Right ventricle myocardium superior (tissue), 1 donor: ENCODE data around the gene CST4. TPM values are rescaled to one million over a fixed set of nuclear protein-coding genes. Genes with fewer than 3 reads are reported as not detected.
"Not testable (repeated sequence)": the region's sequence is repeated elsewhere in the genome, so short reads cannot be mapped to it uniquely, and the experiment has no call there.

Experiments used
- ATAC-seq: fragments of 200-7000 bp; cut with Tn5 transposase; one replicate; pipeline ENCODE4 v1.9.1; 2020; ENCODE audit warnings: mild to moderate bottlenecking; ENCODE audit not compliant: poor library complexity
- DNase-seq: peaks from one replicate; pipeline ENCODE4 v3.0.0-alpha.2; 2020
- intact Hi-C: fragments of 100-400 bp; cut with DNase I; formaldehyde crosslinking; loops from one replicate; pipeline ENCODE4 v1.11.2; 2022
- long read RNA-seq: library from polyadenylated mRNA; unstranded; transcript quantifications from one replicate; pipeline ENCODE4 v2.0.0, GENCODE V29; 2021
- total RNA-seq: library from RNA; stranded (reverse); fragmentation: NEBNext Ultra II Directional; extraction: Animal tissue kit (Norgen Biotek cat#: 25700); gene quantifications from one replicate; pipeline ENCODE4 v1.2.1, GENCODE V29; 2021
- donor health status: DM: no; HTN: yes; CAD: no; lungs with severe emphysema.

Gene CST4
- total RNA-seq = not detected
- long read RNA-seq = 0 reads

DNA sequence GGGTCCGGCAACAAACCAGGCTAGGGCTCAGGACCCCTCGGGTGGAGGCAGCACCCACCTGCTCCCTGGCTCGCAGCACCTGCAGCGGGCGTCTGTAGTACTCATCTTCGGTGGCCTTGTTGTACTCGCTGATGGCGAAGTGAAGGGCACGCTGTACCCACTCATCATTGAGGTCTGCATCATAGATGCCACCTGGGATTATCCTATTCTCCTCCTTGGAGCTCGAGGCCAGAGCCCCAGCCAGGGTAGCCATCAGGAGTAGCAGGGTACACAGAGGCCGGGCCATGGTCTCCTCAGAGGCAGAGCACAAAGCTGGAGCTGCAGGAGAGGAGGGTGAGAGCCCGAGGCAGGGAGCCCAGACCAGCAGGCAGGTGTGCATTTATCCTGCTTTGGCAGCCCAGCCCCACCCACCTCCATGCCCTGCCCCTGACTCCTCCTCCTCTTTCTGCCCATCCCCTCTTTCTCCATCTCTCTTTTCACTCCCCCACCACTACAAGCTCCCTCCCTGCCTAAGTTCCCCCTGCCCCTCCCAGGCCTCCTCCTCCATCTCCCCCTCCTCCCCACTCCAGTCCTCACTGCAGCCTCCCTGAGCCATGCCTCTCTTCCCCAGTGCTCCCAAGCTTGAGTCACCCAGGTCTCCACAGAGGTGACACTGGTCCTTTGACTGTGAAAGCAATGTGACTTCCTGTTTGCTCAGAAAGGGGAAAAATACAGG is at the start of gene CST4:
TSS of gene CST4 (minus strand) at position 355 of the 715 bp plus-strand sequence. CDS start at position 286, 69 bp downstream.
- ATAC-seq, DNase-seq, intact Hi-C loops: not testable (repeated sequence)

DNA sequence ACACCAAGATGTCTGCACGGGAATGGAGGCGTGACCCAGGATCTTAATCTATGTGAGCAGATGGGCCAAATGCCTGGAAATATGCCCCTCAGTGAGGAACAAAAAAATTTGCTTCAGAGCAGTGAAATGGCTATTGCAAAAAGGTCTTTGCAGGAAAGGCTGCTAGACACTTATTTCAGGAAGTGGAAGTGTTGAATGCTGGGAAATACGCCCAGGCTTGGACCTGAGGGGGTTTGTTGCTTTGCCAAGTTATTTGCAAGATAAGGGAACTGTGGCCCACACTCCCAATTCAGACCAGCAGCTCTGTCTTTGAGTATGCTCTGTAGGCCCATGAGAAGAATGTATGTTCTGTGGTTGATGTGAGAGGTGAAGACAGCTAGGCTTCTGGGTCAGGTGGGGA is 46.6 kb upstream of the CST4 start:
- ATAC-seq, DNase-seq, intact Hi-C loops: not testable (repeated sequence)

DNA sequence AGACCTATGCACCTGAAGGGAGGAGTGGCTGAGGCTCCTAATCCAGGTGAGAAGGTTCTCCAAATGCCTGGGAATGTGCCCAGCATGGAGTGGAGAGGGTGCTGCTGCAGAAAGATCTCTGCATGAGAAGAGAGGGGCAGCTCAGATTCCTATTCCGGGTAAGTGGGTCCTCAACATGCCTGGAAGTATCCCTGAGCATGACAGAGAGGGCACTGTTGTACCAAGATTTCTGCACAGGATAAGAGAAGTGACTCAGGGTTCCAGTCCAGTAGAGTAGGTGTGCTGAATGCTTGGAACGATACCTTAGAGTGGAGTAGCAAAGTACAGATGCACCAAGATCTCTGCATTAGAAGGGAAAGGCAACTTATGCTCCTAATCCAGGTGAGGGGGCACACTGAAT is 46.1 kb upstream of the CST4 start:
- DNase-seq, ATAC-seq, intact Hi-C loops: not testable (repeated sequence)

DNA sequence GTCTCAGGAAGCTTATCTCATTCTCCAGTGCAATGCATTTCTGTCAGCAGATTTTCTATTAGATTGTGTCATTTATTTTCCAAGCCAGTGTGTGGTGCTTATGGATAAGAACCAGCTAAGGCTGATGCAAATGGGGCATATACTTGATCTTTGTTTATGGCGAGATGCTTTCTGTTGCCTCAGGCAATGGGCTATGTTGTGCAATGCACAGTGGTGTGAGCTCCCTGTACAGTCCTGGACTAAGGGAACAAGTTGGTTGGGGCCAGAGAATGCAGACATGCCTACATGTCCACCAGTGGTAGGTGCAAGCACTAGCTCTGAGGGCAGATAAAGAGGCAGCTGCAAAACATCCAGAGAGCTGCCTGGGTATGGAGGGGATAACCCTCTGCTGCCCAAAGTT is 45.6 kb upstream of the CST4 start:
- intact Hi-C loops = not testable (repeated sequence)

DNA sequence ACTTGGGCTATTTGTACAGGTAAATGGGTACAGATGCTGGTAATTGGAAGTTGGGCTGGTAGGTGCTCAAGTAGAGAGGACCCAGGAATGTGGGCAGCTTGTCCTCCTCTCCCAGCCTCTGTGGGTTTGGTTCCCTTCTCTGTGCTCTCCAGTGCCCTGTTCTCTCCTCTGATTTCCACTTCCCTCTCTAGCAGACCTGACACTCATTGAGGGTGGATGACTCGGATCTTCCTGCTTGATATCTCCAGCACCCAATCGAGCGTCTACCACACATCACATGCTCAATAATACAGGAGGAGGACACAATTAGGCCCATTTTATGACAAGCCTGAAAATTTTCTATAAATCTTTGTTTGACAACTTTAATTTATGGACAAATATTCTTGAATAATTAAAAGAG is 38.2 kb upstream of the CST4 start:
- DNase-seq (no peak), ATAC-seq (no peak)
- intact Hi-C loops = no loop called here

More for the DNA sequence above, 45.6 kb upstream of the CST4 start:
- not testable (repeated sequence) for ATAC-seq, DNase-seq

GRCh38 chr20:23725102-23725501 is 36.3 kb upstream of the CST4 start:
- DNase-seq (no peak), ATAC-seq (no peak)
- intact Hi-C loops = no loop called here

DNA sequence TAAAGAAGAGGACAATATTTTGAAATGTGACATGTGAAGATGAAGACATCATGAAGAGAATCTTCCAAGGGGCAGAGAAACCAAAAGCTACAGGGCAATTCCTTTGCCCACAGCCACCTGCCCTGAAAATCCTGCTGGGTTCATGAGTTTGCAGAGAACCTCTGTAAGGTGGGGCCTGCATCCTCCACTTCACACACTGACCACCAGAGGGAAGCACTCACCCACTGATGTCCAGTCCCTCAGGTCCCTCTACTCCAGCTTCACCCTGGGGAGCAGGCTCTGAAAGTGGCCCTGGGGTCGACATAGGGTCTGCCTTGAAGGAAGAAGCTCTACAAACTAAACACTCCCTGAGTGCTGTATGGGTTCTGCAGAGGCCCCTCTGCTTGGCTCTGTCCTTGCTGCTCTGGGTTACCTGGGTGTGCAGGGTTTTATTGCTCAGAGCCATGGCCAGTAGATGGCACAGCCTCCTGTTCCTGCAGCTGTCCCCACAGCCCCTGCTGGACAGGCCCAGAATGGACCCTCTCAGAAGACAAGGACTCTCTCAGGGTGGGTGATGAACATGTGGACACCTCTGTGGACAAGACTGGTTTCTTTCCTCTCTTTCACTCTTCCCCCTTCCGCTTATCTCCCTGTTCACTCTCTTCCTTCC is 34.9 kb upstream of the CST4 start:
- intact Hi-C loops, ATAC-seq: not testable (repeated sequence)
- DNase-seq = peak; percentile 41

- intact Hi-C loops, DNase-seq, ATAC-seq: not testable (repeated sequence)
These were observed 34.0 kb upstream of the CST4 start for GRCh38 chr20:23722851-23723250.

DNA sequence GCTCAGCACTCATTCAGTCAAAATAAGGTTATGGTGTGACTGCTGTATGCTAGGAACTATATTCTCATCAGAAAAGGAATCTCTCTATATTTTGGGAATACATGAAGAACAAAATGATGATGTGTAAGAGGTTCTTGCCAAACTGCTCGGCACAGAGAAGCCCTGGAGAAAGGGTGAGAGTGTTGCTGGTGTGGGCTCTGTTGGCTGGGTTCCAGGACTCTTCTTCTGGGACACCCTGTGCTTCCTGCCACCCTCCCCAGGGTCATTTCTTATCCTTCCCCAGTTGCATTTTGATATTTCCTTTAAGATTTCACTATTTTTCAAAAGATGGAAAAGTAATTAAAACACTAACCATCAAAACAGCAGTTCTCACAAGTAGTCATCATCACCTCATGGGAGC is 33.1 kb upstream of the CST4 start:
- intact Hi-C loops = no loop called here
- DNase-seq (no peak), ATAC-seq (peak; percentile 48)

GRCh38 chr20:23719351-23719750 is 30.5 kb upstream of the CST4 start:
- ATAC-seq, intact Hi-C loops, DNase-seq: not testable (repeated sequence)

GRCh38 chr20:23711778-23712177 is 22.9 kb upstream of the CST4 start:
- intact Hi-C loops, DNase-seq, ATAC-seq: not testable (repeated sequence)

- intact Hi-C loops = no loop called here
- DNase-seq = no peak
- no peak for ATAC-seq
These were observed 21.9 kb upstream of the CST4 start for GRCh38 chr20:23710771-23711170.

DNA sequence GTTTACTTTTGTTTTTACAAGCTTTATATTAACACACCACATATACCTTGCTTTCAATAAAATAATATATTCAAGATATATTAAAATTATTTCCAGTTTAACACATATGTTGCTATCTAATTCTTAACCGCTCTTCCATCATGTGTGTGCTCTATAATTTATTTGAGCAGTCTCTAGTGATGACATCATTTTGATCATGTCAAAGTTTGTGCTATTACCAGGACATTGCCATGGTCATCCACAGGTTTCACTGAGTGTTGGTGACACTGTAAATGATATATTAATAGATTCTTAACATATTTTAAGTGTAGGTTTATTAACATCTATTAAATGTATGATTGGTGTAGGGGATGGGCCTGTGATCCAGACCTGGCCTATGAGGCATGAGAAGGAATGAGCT is 17.1 kb upstream of the CST4 start:
- no peak for DNase-seq
- intact Hi-C loops = no loop called here
- no peak for ATAC-seq

GRCh38 chr20:23702021-23702420 is 13.2 kb upstream of the CST4 start:
- intact Hi-C loops = no loop called here
- ATAC-seq = no peak
- no peak for DNase-seq

DNA sequence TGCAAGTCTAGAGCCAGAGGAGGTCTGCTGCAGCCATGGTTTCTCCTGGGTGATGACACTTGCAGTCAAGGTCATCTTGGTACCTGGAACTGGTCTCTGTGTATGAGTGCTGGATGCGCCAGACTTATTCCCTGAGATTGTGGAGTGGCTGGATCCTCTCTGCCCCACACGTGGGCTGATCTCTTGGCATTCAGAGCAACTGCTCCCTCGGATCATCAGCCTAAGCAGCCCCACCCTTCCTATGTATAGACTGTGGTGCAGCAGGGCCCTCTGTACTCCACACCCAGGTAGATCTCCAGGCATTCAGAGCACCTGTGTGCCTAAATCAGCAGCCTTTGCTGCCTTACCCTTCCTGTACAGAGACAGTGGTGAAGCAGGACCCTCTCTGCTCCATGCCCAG is 12.1 kb upstream of the CST4 start:
- no peak for ATAC-seq
- intact Hi-C loops = no loop called here
- DNase-seq = no peak

DNA sequence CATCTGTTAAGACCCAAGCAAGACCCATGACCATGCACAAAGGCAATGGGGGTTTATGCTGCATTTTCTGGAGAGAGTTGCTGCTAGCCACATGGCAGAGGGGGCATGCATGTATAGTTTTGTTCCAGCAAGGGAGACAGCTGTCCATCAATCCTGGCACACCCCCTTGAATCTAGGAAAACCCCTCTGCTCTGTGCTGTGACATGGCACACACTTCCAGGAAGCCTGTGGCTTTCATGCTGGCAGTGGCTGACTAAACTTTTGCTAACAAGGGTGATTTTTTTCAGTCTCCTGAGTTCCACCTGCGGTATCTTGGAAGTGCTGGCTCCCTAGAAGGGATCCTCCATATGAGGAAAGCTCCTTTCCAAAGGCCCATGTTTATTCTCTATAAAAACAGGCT is 9.1 kb upstream of the CST4 start:
- no peak for DNase-seq
- ATAC-seq = no peak
- intact Hi-C loops = no loop called here

- ATAC-seq, intact Hi-C loops, DNase-seq: not testable (repeated sequence)
These were observed 6.2 kb upstream of the CST4 start for GRCh38 chr20:23695068-23695395.

DNA sequence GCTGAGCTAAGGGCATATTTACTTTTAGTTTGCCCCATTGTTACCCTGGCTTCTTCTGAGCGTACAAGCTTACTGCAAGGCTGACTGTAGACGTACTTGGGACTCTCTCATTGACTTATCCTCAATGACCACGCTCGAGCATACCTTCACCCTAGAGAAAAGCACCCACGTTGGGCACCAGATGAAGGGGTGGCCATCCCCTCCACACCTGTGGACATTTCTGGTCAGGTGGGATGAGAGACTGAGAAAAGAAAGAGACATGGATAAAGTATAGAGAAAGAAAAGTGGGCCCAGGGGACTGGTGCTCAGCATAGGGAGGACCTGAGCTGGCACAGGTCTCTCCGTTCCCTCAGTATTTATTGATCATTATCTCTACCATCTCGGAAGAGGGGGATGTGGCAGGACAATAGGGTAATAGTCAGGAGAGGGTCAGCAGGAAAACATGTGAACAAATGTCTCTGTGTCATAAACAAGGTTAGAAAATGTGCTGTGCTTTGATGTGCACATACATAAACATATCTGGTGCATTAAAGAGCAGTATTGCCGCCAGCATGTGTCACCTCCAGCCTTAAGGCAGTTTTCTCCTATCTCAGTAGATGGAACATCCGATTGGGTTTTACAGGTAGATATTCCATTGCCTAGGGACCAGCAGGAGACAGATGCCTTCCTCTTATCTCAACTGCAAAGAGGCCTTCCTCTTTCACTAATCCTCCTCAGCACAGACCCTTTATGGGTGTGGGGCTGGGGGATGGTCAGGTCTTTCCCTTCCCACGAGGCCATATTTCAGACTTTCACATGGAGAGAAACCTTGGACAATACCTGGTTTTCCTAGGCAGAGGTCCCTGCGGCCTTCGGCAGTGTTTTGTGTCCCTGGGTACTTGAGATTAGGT is 5.6 kb upstream of the CST4 start:
- DNase-seq, intact Hi-C loops, ATAC-seq: not testable (repeated sequence)
